Breast epithelium (tissue), 3 donors: ENCODE measurements around the gene KIN.

Experiments used
- POLR2A ChIP-seq: fragments of 450-650 bp; IDR thresholded peaks from one replicate; pipeline ENCODE4 v1.6.1; 2016; ENCODE audit warnings: antibody characterized with exemption, mild to moderate bottlenecking, moderate library complexity
- POLR2AphosphoS5 ChIP-seq, 3 donors: sonication (generic); formaldehyde crosslinking; IDR thresholded peaks; one replicate each; pipeline ENCODE4 v1.6.1; 2017; ENCODE audit warnings: antibody characterized with exemption in 3 of 3
- TF ChIP-seq, protein P1 (sequence below), 3 donors: fragments of 450-650 bp; IDR thresholded peaks; one replicate each; pipeline ENCODE4 v1.5.1; 2016 to 2017; ENCODE audit warnings: antibody characterized with exemption in 3 of 3, mild to moderate bottlenecking in 3 of 3, moderate library complexity in 3 of 3

DNA sequence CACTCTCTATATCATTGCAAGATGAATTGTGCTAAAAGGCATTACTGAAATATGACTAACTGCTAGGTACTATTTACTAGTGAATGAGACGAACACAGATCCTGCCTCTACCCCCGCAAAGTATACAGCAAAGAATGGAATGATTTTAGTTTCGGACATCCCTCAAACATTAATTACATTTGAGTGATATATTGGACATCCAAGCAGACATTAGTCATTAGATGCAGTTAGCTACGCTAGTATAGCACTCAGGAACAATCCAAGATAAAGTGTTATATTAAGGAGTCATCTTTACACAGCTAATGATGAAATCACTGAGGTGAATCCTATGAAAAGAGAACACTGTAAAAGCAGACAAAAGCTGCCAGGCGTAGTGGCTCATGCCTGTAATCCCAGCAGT lies 23.2 kb upstream of the KIN start:
- TF ChIP-seq, protein P1, sequence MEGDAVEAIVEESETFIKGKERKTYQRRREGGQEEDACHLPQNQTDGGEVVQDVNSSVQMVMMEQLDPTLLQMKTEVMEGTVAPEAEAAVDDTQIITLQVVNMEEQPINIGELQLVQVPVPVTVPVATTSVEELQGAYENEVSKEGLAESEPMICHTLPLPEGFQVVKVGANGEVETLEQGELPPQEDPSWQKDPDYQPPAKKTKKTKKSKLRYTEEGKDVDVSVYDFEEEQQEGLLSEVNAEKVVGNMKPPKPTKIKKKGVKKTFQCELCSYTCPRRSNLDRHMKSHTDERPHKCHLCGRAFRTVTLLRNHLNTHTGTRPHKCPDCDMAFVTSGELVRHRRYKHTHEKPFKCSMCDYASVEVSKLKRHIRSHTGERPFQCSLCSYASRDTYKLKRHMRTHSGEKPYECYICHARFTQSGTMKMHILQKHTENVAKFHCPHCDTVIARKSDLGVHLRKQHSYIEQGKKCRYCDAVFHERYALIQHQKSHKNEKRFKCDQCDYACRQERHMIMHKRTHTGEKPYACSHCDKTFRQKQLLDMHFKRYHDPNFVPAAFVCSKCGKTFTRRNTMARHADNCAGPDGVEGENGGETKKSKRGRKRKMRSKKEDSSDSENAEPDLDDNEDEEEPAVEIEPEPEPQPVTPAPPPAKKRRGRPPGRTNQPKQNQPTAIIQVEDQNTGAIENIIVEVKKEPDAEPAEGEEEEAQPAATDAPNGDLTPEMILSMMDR (IDR thresholded peaks at IDR 0.05), result no peak
- TF ChIP-seq POLR2A (no peak), POLR2AphosphoS5 (IDR thresholded peaks at IDR 0.05) (no peak)
